Progenitor cell of endocrine pancreas (in vitro differentiated cells): Measurements from ENCODE around the gene RPA1. TPM values are rescaled to one million over a fixed set of nuclear protein-coding genes. Genes with fewer than 3 reads are reported as not detected.

Experiments
- DNase-seq: peaks from one replicate; pipeline ENCODE4 v3.0.0; 2021; ENCODE audit warnings: low spot score; ENCODE audit not compliant: unreplicated experiment
- H3K27ac Mint-ChIP-seq: 2 replicates; pipeline ENCODE4 v1.8.0; 2021; ENCODE audit warnings: mild to moderate bottlenecking, moderate library complexity, mixed read lengths
- H3K27me3 Mint-ChIP-seq: 2 replicates; pipeline ENCODE4 v1.8.0; 2021; ENCODE audit warnings: mixed read lengths
- H3K36me3 Mint-ChIP-seq: 2 replicates; pipeline ENCODE4 v1.8.0; 2022; ENCODE audit warnings: mixed read lengths; ENCODE audit not compliant: insufficient read depth
- H3K4me1 Mint-ChIP-seq: 2 replicates; pipeline ENCODE4 v1.8.0; 2021; ENCODE audit warnings: low read depth, mixed read lengths
- H3K4me3 Mint-ChIP-seq: 2 replicates; pipeline ENCODE4 v1.8.0; 2021; ENCODE audit warnings: low read depth, mild to moderate bottlenecking, moderate library complexity, mixed read lengths
- H3K9me3 Mint-ChIP-seq: 2 replicates; pipeline ENCODE4 v1.8.0; 2021; ENCODE audit warnings: low read depth, mixed read lengths
- CTCF ChIP-seq: fragments of 200-600 bp; sonication (generic); IDR thresholded peaks from one replicate; pipeline ENCODE4 v1.5.0; 2021; ENCODE audit warnings: antibody characterized with exemption, mild to moderate bottlenecking; ENCODE audit not compliant: unreplicated experiment
- total RNA-seq: library from RNA; stranded (reverse); gene quantifications from 2 replicates; pipeline ENCODE4 v1.2.1, GENCODE V29; 2021

The RPA1 gene
- total RNA-seq, 1 donor from 2014 or later, result 119 TPM

DNA sequence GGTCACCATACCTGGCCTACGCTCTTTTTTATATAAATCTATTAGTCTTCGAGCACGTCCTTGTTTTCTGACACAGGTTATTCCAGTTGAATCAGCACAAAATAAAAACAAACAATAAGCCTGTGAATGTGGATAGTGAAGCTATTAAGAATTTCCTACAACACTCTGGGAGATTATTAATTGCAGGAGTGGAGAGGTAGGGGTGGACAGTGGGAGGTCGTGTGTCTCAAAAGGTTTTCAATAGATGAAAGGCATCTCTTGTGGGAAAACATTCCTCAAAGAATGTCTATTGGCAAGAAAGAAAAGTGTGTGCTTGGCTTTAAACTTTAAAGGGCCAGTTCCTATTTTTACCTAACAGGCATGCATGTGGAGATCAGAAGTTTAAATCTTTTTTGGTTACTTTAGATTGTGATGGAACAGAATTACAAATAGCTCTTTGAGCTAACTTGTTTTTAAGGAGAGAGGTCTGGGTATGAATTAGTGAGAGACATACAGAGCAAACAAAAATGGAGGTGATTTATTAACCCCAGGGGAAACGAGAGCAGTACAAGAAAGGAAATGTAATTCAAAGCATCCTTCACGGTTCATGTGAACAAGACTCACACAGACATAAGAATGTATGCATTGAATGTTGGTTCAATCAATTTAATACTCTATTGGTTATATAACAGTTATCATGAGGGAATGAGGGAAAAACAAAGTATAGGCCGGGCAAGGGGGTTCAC lies 9.1 kb upstream of the RPA1 start:
- Mint-ChIP-seq H3K9me3 (no peaks in the 10 kb centered on the region), H3K4me3 (no peak overlapping the region), H3K27me3 (no peaks in the 10 kb centered on the region), H3K27ac (no peak overlapping the region), H3K4me1 (peaks cover 2% of the 10 kb centered on the region), H3K36me3 (peaks cover 10% of the 10 kb centered on the region)
- no peak for TF ChIP-seq CTCF
- no peak for DNase-seq

DNA sequence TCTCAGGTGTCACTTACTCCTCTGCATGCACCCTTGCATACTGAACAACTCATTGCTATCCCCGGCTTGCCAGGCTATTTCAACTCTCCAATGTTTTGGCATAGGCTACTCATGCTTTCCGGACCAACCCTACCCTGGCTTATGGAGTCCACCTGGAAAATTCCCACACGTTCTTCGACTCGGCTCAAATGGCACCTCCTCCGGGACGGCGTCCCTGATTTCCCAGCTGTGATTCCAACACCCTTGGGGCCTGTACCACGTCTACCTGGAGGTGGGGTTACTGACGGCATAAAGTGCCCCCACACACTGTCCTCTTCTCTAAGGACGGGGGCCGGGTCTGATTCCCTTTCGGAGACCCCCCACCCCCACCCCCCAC lies 601 bp upstream of the RPA1 start:
- no peak for TF ChIP-seq CTCF
- Mint-ChIP-seq H3K36me3 (peaks cover 10% of the 10 kb centered on the region), H3K27ac (peak overlapping the region; percentile 76), H3K4me3 (peak overlapping the region; percentile 97), H3K9me3 (no peaks in the 10 kb centered on the region), H3K27me3 (no peaks in the 10 kb centered on the region), H3K4me1 (peaks cover 15% of the 10 kb centered on the region)
- DNase-seq, result no peak

GRCh38 chr17:1830288-1830687 lies 483 bp downstream of the RPA1 start:
- no peak for DNase-seq
- peaks cover 8% of the 10 kb centered on the region for H3K36me3 Mint-ChIP-seq
- H3K27ac Mint-ChIP-seq, result peak overlapping the region; percentile 93
- H3K4me3 Mint-ChIP-seq, result peak overlapping the region; percentile 97
- H3K27me3 Mint-ChIP-seq, result no peaks in the 10 kb centered on the region
- peaks cover 15% of the 10 kb centered on the region for H3K4me1 Mint-ChIP-seq
- no peaks in the 10 kb centered on the region for H3K9me3 Mint-ChIP-seq
- no peak for TF ChIP-seq CTCF

DNA sequence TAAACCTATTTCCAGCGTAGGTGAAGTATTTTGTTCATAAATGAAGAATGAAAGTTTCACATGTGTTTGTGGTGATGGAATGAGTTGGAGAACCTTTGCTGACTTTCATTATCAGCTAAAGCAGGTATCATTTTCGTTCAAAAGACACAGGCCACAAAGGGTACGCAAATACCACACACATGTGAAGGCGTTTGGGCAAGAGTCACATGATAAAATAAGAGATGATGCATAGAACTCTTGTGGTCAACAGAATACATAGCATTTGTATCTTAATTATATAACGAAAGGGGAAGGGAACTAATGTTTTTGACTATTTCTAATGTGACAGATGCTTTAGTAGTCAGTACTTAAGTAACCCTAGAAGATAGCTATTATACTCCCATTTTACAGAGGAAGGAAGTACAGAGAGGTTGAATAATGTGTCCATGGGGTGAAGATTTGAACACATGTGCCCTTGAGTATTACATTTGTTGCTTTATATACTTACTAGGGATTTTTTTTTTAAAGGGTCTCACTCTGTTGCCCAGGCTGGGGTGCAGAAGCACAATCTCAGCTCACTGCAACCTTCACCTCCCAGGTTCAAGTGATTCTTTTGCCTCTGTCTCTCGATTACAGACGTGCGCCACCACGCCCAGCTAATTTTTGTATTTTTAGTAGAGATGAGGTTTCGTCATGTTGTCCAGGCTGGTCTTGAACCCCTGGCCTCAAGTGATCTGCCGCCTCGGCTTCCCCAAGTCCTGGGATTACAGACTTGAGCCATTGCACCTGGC lies 4.8 kb downstream of the RPA1 start:
- no peak for TF ChIP-seq CTCF
- no peak for DNase-seq
- no peak overlapping the region for H3K4me3 Mint-ChIP-seq
- H3K4me1 Mint-ChIP-seq, result peaks cover 8% of the 10 kb centered on the region
- H3K36me3 Mint-ChIP-seq, result peaks cover 11% of the 10 kb centered on the region
- no peaks in the 10 kb centered on the region for H3K27me3 Mint-ChIP-seq
- H3K9me3 Mint-ChIP-seq, result no peaks in the 10 kb centered on the region
- no peak overlapping the region for H3K27ac Mint-ChIP-seq

DNA sequence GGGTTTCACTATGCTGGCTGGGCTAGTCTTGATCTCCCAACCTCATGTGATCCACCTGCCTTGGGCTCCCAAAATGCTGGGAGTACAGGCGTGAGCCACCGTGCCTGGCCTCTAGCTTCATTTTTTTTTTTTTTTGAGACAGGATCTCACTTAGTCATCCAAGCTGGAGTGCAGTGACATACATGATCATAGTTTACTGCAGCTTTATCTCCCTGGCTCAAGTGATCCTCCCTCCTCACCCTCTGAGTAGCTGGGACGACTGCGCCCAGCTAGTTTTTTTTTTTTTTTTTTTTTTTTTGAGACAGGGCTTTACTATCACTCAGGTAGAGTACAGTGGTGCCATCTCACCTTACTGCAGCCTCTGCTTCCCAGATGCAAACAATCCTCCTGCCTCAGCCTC lies 9.7 kb downstream of the RPA1 start:
- no peak for DNase-seq
- Mint-ChIP-seq H3K4me1 (no peaks in the 10 kb centered on the region), H3K36me3 (peaks cover 15% of the 10 kb centered on the region), H3K9me3 (no peaks in the 10 kb centered on the region), H3K4me3 (no peak overlapping the region), H3K27me3 (no peaks in the 10 kb centered on the region), H3K27ac (no peak overlapping the region)
- no peak for TF ChIP-seq CTCF
